GM12873 (cell line): ENCODE measurements around the gene PPP2R2C.

Source experiments
- TF ChIP-seq, protein P1 (sequence below): IDR thresholded peaks from 2 replicates; pipeline ENCODE4 v1.5.1; 2012; ENCODE audit warnings: low read depth, mild to moderate bottlenecking, moderate library complexity, low read length, control low read depth; ENCODE audit not compliant: insufficient read depth; ENCODE audit errors: missing control alignments

PPP2R2C gene

DNA sequence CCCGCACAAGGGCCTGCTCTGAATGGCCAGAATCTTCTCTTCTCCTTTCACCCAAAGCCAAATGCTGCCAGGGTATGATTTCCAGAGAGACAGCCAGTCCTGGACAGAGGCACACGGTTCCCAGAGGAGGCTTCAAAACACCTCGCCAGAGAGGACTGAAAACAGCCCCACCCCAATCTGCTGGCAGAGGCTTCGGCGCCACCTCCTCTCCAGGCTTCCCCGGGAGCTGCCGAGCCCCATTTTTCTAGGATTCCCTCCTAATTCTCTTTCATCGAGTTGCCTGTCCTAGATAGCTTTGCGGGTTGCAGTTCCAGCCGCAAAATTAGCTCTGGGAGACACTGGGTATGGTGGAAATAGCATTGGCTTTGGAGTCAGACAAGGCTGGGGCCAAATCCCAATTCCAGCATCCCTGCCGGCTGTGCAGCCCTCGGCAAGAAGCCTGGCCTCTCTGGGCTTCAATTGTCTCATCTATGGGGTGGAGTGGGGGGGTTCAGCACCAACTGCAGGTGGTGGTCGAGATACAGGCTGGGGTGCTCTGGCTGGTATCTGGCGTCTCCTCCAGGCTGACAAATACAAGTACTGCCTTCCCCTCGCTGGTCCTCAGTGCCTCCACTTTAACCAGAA, 22.6 kb downstream of the PPP2R2C start:
- TF ChIP-seq, protein P1, sequence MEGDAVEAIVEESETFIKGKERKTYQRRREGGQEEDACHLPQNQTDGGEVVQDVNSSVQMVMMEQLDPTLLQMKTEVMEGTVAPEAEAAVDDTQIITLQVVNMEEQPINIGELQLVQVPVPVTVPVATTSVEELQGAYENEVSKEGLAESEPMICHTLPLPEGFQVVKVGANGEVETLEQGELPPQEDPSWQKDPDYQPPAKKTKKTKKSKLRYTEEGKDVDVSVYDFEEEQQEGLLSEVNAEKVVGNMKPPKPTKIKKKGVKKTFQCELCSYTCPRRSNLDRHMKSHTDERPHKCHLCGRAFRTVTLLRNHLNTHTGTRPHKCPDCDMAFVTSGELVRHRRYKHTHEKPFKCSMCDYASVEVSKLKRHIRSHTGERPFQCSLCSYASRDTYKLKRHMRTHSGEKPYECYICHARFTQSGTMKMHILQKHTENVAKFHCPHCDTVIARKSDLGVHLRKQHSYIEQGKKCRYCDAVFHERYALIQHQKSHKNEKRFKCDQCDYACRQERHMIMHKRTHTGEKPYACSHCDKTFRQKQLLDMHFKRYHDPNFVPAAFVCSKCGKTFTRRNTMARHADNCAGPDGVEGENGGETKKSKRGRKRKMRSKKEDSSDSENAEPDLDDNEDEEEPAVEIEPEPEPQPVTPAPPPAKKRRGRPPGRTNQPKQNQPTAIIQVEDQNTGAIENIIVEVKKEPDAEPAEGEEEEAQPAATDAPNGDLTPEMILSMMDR = no peak

DNA sequence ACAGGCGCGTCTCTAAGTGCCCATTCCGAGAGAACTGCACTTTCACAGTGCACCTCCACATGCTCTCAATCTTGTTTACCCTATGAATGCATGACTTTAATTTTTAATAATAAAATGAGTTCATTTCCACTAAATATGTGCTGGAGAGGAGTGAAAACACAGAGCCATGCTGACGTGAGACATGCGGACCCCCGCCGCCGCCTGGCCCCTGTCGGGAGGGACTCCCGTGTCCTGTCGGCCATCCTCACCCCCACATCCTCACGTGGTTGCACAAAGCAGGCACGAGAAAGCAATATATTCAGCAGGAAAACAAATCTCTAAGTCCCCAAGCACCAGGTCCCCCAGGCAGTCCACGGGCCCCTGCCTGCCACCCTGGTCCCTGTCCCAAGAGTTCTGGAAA, 23.1 kb downstream of the PPP2R2C start:
- TF ChIP-seq, protein P1 = no peak

DNA sequence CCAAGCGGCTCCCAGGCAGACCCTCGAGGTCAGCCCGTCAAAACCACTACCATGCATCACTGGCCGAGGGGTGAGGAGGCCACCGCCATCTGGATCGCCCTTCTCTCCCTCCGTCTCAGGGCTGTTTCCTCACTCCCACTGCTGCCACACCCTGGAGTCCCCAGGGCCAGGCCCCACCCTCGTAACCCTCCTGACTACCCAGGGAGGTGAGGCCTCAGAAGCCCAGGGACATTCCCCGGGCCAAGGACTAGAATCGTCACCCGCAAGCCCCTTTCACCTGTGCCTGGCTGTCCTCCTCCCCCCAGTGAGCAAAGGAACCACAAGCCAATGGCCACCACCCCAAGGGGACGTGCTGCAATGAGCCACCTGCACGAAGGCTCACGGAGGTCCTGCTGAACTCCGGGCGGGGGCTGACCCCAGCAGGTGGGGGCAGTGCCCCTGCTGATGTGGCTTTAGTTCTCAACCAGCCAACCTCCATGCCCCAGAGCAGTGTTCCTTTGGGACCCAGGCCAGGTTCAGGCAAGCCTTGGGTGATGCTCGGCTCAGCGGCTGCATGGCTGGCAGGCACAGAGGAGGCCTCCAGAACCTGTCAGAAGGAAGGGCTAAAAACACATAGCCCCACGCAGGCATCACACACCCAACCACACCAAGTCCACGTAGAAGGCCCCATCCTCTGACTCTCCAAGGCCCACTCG, 23.8 kb downstream of the PPP2R2C start:
- TF ChIP-seq, protein P1 = no peak

DNA sequence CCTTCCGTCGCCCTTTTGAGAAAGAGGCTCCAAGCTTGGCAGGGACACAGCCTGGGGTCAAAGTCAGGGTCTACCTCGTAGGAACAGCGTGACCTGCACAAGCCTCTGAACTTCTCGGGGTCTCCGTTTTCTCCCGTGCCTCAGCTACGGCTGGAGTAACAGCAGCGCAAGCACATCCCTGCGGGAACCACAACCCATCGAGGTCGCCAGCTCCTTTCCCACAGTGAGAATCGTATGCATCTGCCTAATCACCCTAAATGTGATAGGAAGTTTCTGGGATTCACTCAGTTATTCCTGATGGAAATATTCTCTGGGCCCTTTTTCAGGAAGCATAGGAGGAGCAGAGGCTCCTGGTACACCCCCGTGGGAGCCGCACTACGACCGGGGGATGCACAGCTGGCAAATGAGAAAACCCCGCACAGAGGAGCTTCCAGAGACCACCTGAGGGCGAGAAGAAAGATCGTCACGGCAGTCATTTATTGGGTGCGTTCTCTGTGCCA, 24.7 kb downstream of the PPP2R2C start:
- TF ChIP-seq, protein P1 = no peak

DNA sequence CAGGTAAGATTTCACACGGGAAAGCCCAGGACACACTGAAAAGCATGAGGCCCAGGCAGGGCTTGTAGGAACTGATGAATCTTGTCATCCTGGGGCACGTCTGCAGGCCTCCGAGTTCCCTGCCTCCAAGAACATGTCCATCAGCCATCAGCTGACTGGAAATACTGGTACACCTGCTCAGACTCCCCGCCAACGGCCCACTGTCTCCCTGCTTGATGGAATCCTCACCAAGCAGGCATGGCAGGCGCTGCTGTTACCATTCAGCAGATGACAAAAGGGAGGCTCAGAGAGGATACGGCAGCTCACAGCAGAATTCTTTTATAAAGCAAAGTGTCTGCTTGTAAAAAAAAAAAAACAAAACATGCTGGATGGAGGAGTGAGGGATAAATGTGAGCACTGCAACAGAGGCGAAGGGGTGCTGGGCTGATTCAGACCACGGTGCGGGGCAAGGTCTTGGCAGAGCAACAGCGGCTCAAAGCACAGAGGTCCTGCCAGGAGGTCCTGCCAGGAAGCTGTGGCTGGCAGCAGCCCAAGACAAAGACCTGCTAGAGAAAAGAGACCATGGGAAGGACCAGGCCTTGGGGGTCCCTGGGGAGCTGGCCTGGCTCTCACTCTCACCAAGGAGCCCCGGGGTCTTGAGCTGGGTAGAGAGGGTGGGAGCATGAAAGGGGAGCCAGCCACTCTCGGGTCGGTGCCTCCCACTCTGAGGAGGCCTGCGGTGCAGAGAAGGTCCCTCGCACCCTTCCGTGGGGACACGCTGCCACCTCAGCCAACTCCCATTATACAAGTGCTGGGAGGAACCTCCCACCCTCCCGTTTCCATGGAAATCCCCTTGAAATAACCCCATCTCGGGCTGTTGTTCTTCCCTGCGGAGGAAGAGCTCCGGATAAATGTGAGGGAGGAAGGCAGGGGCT, 25.6 kb downstream of the PPP2R2C start:
- TF ChIP-seq, protein P1 = no peak

DNA sequence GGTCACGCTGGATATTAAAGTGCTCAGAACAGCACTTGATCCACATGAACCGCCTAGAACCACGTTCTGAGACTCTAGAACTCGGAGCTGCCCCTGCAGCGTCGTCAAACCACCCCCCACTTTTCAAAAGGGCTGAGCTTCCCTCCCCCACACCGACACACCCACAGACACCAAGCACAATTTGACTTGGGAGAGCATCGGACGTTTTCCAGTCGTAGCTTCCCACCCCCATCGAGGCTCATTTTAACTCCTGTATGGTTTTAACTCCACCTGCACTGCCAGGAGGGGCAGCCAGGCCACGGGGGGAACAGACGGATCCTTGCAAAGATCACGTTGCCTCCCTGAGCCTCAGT, 26.3 kb downstream of the PPP2R2C start:
- TF ChIP-seq, protein P1 = no peak

DNA sequence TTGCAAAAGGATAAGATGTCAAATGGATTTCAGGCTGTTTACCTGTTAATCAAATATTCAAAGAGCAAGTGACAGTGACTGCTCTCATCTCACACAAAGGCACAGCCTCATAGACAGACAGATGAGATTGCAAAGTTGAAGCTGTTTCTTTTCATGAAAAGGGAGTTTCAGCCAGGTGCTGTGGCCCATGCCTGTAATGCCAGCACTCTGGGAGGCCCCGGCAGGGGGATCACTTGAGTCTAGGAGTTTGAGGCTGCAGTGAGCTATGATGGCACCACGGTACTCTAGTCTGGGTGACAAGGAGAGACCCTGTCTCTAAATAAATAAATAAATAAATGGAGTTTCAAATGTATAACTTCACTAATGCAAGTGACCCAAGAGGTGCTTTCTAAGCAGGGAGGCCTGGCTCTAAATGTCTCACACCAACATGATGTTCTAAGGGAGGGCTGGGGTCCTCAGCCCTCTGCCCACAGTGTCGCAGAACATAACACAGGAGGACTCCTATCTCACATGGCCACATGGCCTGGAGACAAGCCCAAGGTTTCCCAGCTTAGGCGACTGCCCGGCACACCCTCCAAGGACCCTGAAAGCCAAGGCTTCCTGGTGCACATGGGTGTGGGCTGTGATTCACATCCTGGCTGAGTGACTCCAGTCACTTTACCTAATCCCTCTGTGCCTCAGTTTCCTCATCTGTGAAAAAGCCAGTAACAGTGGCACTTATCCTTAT, 26.8 kb downstream of the PPP2R2C start:
- TF ChIP-seq, protein P1 = no peak
